ENCODE results near the gene MINK1. TPM values are rescaled to one million over a fixed set of nuclear protein-coding genes. Genes with fewer than 3 reads are reported as not detected.

MINK1 gene
- total and polyA plus RNA-seq, 2 donors (not counting 1 experiment from before 2014, with no cell fraction given), result 109 to 160 TPM

GRCh38 chr17:4939546-4939795 lies 106.3 kb downstream of the MINK1 start:
- Mint-ChIP-seq H3K27ac (peak overlapping the region; percentile 95), H3K27me3 (peaks cover under 1% of the 10 kb centered on the region), H3K4me3 (peak overlapping the region; percentile 89), H3K9me3 (ENCODE audit: insufficient read depth) (no peaks in the 10 kb centered on the region), H3K4me1 (peaks cover 55% of the 10 kb centered on the region)
- Histone ChIP-seq H4K20me1 (ENCODE audit: control insufficient read depth, insufficient read depth, low read length, poor library complexity, severe bottlenecking) (peaks cover 6% of the 10 kb centered on the region), H2AFZ (ENCODE audit: insufficient read depth, low read depth, low read length, poor library complexity, severe bottlenecking) (peak overlapping the region; percentile 78), H3K27me3 (replicated peaks in 1 of 4; ENCODE audit: control extremely low read depth in 1 of 4, control insufficient read depth in 3 of 4, insufficient read depth in 4 of 4, low read length in 3 of 4) (no peaks in the 10 kb centered on the region), H3K27ac (ENCODE audit: low read length in 2 of 2) (peak overlapping the region; percentile 70 to 87), H3K4me2 (replicated peaks; ENCODE audit: low read depth, low read length, poor library complexity, severe bottlenecking) (peak overlapping the region; percentile 99), H3K36me3 (replicated peaks in 1 of 2; ENCODE audit: control extremely low read depth in 1 of 2, control insufficient read depth in 1 of 2, extremely low read depth in 1 of 2, insufficient read depth in 2 of 2, low read length in 1 of 2) (peaks cover 0 to 38% of the 10 kb centered on the region in 2 experiments), H3K9me3 (ENCODE audit: control extremely low read depth in 1 of 3, control insufficient read depth in 2 of 3, insufficient read depth in 1 of 3, low read length in 2 of 3) (no peaks in the 10 kb centered on the region), H3K79me2 (ENCODE audit: control insufficient read depth, insufficient read depth, low read length) (peaks cover 42% of the 10 kb centered on the region), H3K4me1 (ENCODE audit: control insufficient read depth in 2 of 2, insufficient read depth in 2 of 2, low read length in 2 of 2) (peaks cover 45 to 54% of the 10 kb centered on the region in 2 donors), H3K9ac (ENCODE audit: low read length) (peak overlapping the region; percentile 86), H3K4me3 (ENCODE audit: control extremely low read depth in 1 of 5, extremely low read depth in 1 of 5, insufficient read depth in 1 of 5, low read depth in 2 of 5, low read length in 4 of 5) (peak overlapping the region; percentile 68 to 100 (median 86))
- intact Hi-C loops (cut with micrococcal nuclease), result loop anchor here (2.0 kb wide), 1 partner anchor 31 kb away; no protein-coding TSS in a partner anchor
- ChIA-PET CTCF (interaction anchor here (0.9 to 3.1 kb wide), 15 partner anchors 9 to 149 kb away, joined by 3 to 24 read pairs (median 6); partner anchors contain the start of genes CAMTA2, CHRNE, INCA1 and KIF1C), POLR2A (interaction anchor here (0.7 to 2.6 kb wide), 12 partner anchors 10 to 796 kb away, joined by 3 to 38 read pairs (median 6); partner anchors contain the start of genes ARRB2, C17orf107, CAMTA2 and CHRNE)
- no peak for ATAC-seq (ENCODE audit: low read depth)
- no peak for DNase-seq
- TF ChIP-seq CTCF (IDR thresholded peaks at IDR 0.05) (no peak), EZH2 (IDR thresholded peaks at IDR 0.05; ENCODE audit: borderline replicate concordance, insufficient read depth, low read depth, low read length, poor library complexity, severe bottlenecking) (no peak)
- WGBS (ENCODE audit: insufficient coverage), result 1% methylated on average over 16 of the region's 16 CpGs

GRCh38 chr17:4939796-4940554 lies 106.8 kb downstream of the MINK1 start, which contains the start of the genes RNF167 and SLC25A11:
TSS of gene RNF167 (plus strand) at chr17:4940268. CDS start at chr17:4940910, 642 bp downstream.
TSS of gene SLC25A11 (minus strand) at chr17:4940046. CDS start at chr17:4939910, 136 bp downstream.
- H3K4me1 ChIP-seq (ENCODE audit: control insufficient read depth in 2 of 2, insufficient read depth in 2 of 2, low read length in 2 of 2), result peaks cover 50 to 58% of the 10 kb centered on the region in 2 donors
- peak within 1 kb of the TSS; percentile 89 for H3K4me3 Mint-ChIP-seq
- peak within 1 kb of the TSS; percentile 95 for H3K27ac Mint-ChIP-seq
- peak within 1 kb of the TSS; percentile 86 for H3K9ac ChIP-seq (ENCODE audit: low read length)
- peaks cover 47% of the 10 kb centered on the region for H3K79me2 ChIP-seq (ENCODE audit: control insufficient read depth, insufficient read depth, low read length)
- ChIA-PET POLR2A (interaction anchor here (0.6 to 2.6 kb wide), 16 partner anchors 9 to 796 kb away, joined by 3 to 38 read pairs (median 4); partner anchors contain the start of genes ARRB2, C17orf107, CAMTA2 and CHRNE), CTCF (interaction anchor here (0.5 to 3.1 kb wide), 18 partner anchors 9 to 184 kb away, joined by 3 to 24 read pairs (median 6); partner anchors contain the start of genes CAMTA2, CHRNE, INCA1 and KIF1C)
- WGBS (ENCODE audit: insufficient coverage), result under 1% methylated on average over 70 of the region's 72 CpGs
- peak within 1 kb of the TSS; percentile 78 for H2AFZ ChIP-seq (ENCODE audit: insufficient read depth, low read depth, low read length, poor library complexity, severe bottlenecking)
- peaks cover 11% of the 10 kb centered on the region for H4K20me1 ChIP-seq (ENCODE audit: control insufficient read depth, insufficient read depth, low read length, poor library complexity, severe bottlenecking)
- peak; percentile 84 for ATAC-seq (ENCODE audit: low read depth)
- intact Hi-C loops (cut with micrococcal nuclease), result loop anchor here (1.0 to 10.0 kb wide), 7 partner anchors 8 to 305 kb away; partner anchors contain the start of genes INCA1, KIF1C, PFN1 and PLD2
- peaks cover 0 to 43% of the 10 kb centered on the region in 2 experiments for H3K36me3 ChIP-seq (replicated peaks in 1 of 2; ENCODE audit: control extremely low read depth in 1 of 2, control insufficient read depth in 1 of 2, extremely low read depth in 1 of 2, insufficient read depth in 2 of 2, low read length in 1 of 2)
- H3K27me3 ChIP-seq (replicated peaks in 1 of 4; ENCODE audit: control extremely low read depth in 1 of 4, control insufficient read depth in 3 of 4, insufficient read depth in 4 of 4, low read length in 3 of 4), result no peaks in the 10 kb centered on the region
- no peak for TF ChIP-seq EZH2 (IDR thresholded peaks at IDR 0.05; ENCODE audit: borderline replicate concordance, insufficient read depth, low read depth, low read length, poor library complexity, severe bottlenecking)
- TF ChIP-seq CTCF (IDR thresholded peaks at IDR 0.05), result no peak
- no peaks in the 10 kb centered on the region for H3K9me3 Mint-ChIP-seq (ENCODE audit: insufficient read depth)
- H3K4me1 Mint-ChIP-seq, result peaks cover 58% of the 10 kb centered on the region
- H3K9me3 ChIP-seq (ENCODE audit: control extremely low read depth in 1 of 3, control insufficient read depth in 2 of 3, insufficient read depth in 1 of 3, low read length in 2 of 3), result no peaks in the 10 kb centered on the region
- DNase-seq, result peak; percentile 99
- H3K27ac ChIP-seq (ENCODE audit: low read length in 2 of 2), result peak within 1 kb of the TSS; percentile 84 to 87
- no peaks in the 10 kb centered on the region for H3K27me3 Mint-ChIP-seq
- peak within 1 kb of the TSS; percentile 99 for H3K4me2 ChIP-seq (replicated peaks; ENCODE audit: low read depth, low read length, poor library complexity, severe bottlenecking)
- peak within 1 kb of the TSS; percentile 83 to 100 (median 86) for H3K4me3 ChIP-seq (ENCODE audit: control extremely low read depth in 1 of 5, extremely low read depth in 1 of 5, insufficient read depth in 1 of 5, low read depth in 2 of 5, low read length in 4 of 5)
